ENCODE measurements around the gene MTR.
"Not testable (repeated sequence)": the region's sequence is repeated elsewhere in the genome, so short reads cannot be mapped to it uniquely, and the experiment has no call there.

Gene MTR

GRCh38 chr1:236834876-236835275, 39.8 kb downstream of the MTR start:
- DNase-seq (ENCODE audit: low read depth), result no peak

- no peak for DNase-seq (ENCODE audit: low read depth)
Measured at GRCh38 chr1:236835491-236835890, 40.4 kb downstream of the MTR start.

- DNase-seq (ENCODE audit: low read depth), result no peak
Measured at GRCh38 chr1:236836157-236836556, 41.1 kb downstream of the MTR start.

GRCh38 chr1:236837115-236837514, 42.0 kb downstream of the MTR start:
- DNase-seq (ENCODE audit: low read depth), result no peak

- DNase-seq (ENCODE audit: low read depth), result no peak
Measured at GRCh38 chr1:236837897-236838296, 42.8 kb downstream of the MTR start.

GRCh38 chr1:236841341-236841740, 46.2 kb downstream of the MTR start:
- DNase-seq (ENCODE audit: low read depth), result no peak

- DNase-seq (ENCODE audit: low read depth), result no peak
Measured at GRCh38 chr1:236844499-236845271, 49.6 kb downstream of the MTR start.

GRCh38 chr1:236845830-236846229, 50.7 kb downstream of the MTR start:
- no peak for DNase-seq (ENCODE audit: low read depth)

GRCh38 chr1:236848274-236848923, 53.3 kb downstream of the MTR start:
- DNase-seq (ENCODE audit: low read depth), result no peak

GRCh38 chr1:236850077-236850979, 55.2 kb downstream of the MTR start:
- DNase-seq (ENCODE audit: low read depth), result no peak

- no peak for DNase-seq (ENCODE audit: low read depth)
Measured at GRCh38 chr1:236851871-236852270, 56.8 kb downstream of the MTR start.

GRCh38 chr1:236853921-236854604, 59.0 kb downstream of the MTR start:
- DNase-seq (ENCODE audit: low read depth), result no peak

- no peak for DNase-seq (ENCODE audit: low read depth)
Measured at GRCh38 chr1:236854605-236854983, 59.5 kb downstream of the MTR start.

GRCh38 chr1:236856649-236857048, 61.6 kb downstream of the MTR start:
- not testable (repeated sequence) for DNase-seq (ENCODE audit: low read depth)

GRCh38 chr1:236858165-236858564, 63.1 kb downstream of the MTR start:
- no peak for DNase-seq (ENCODE audit: low read depth)

- no peak for DNase-seq (ENCODE audit: low read depth)
Measured at GRCh38 chr1:236860101-236860500, 65.0 kb downstream of the MTR start.

GRCh38 chr1:236860674-236861073, 65.6 kb downstream of the MTR start:
- DNase-seq (ENCODE audit: low read depth), result no peak

GRCh38 chr1:236861560-236862218, 66.6 kb downstream of the MTR start:
- no peak for DNase-seq (ENCODE audit: low read depth)

GRCh38 chr1:236862219-236862591, 67.1 kb downstream of the MTR start:
- DNase-seq (ENCODE audit: low read depth), result no peak

- DNase-seq (ENCODE audit: low read depth), result no peak
Measured at GRCh38 chr1:236862615-236863211, 67.6 kb downstream of the MTR start.

GRCh38 chr1:236864211-236864610, 69.1 kb downstream of the MTR start:
- DNase-seq (ENCODE audit: low read depth), result no peak
